ENCODE data around the gene SNU13.
"Not testable (repeated sequence)": the region's sequence is repeated elsewhere in the genome, so short reads cannot be mapped to it uniquely, and the experiment has no call there.

The SNU13 gene

GRCh38 chr22:41664951-41665350 is 23.7 kb downstream of the SNU13 start:
- POLR2A ChIA-PET: interaction anchor here (0.5 to 1.1 kb wide), 3 partner anchors 8 to 297 kb away, joined by 3 to 4 read pairs (median 3); partner anchors contain the start of genes DESI1 and XRCC6
- H3K4me3 ChIP-seq (ENCODE audit: low read depth, low read length): no peak overlapping the region
- H3K4me1 ChIP-seq (ENCODE audit: control insufficient read depth, insufficient read depth, low read length): no peaks in the 10 kb centered on the region
- H3K9me3 ChIP-seq (ENCODE audit: control insufficient read depth, insufficient read depth, low read depth, low read length): no peaks in the 10 kb centered on the region
- CTCF ChIA-PET: interaction anchor here (0.5 to 0.8 kb wide), 4 partner anchors 96 to 285 kb away, joined by 3 to 5 read pairs (median 4); no protein-coding TSS in a partner anchor
- peaks cover 26 to 55% of the 10 kb centered on the region in 2 experiments for H3K36me3 ChIP-seq (ENCODE audit: control insufficient read depth in 2 of 2, insufficient read depth in 1 of 2, low read length in 2 of 2)
- TF ChIP-seq ZNF366 (tag by site-specific recombination; conservative IDR thresholded peaks at IDR 0.05) (0 out of 2 replicates have a peak, but pooled peaks have one; percentile 16), ZEB2 (tag by site-specific recombination; IDR thresholded peaks at IDR 0.05) (no peak), MYNN (tag by site-specific recombination; IDR thresholded peaks at IDR 0.05; ENCODE audit: borderline replicate concordance) (no peak), EGR2 (tag by site-specific recombination; IDR thresholded peaks at IDR 0.05; ENCODE audit: low read depth) (no peak), ZNF76 (tag by site-specific recombination; IDR thresholded peaks at IDR 0.05; ENCODE audit: borderline replicate concordance, low read depth) (no peak), ZBTB6 (tag by site-specific recombination; IDR thresholded peaks at IDR 0.05) (peak; percentile 42; the same call in 1 of the 2 replicates)
- H3K27ac ChIP-seq (ENCODE audit: extremely low read depth, low read depth, low read length): no peak overlapping the region; the same call in 1 of the 2 replicates

- peak overlapping the region; percentile 7; the same call in 1 of the 2 replicates for H3K27ac ChIP-seq (ENCODE audit: extremely low read depth, low read depth, low read length)
- POLR2A ChIA-PET: interaction anchor here (0.5 kb wide), 1 partner anchor 297 kb away, joined by 4 read pairs; no protein-coding TSS in a partner anchor
- H3K4me1 ChIP-seq (ENCODE audit: control insufficient read depth, insufficient read depth, low read length): no peaks in the 10 kb centered on the region
- H3K9me3 ChIP-seq (ENCODE audit: control insufficient read depth, insufficient read depth, low read depth, low read length): no peaks in the 10 kb centered on the region
- CTCF ChIA-PET: interaction anchor here (0.5 to 0.8 kb wide), 3 partner anchors 95 to 261 kb away, joined by 3 to 5 read pairs (median 4); no protein-coding TSS in a partner anchor
- peaks cover 31 to 60% of the 10 kb centered on the region in 2 experiments for H3K36me3 ChIP-seq (ENCODE audit: control insufficient read depth in 2 of 2, insufficient read depth in 1 of 2, low read length in 2 of 2)
- no peak overlapping the region for H3K4me3 ChIP-seq (ENCODE audit: low read depth, low read length)
- no peak for TF ChIP-seq ZNF416 (tag by site-specific recombination; IDR thresholded peaks at IDR 0.05)
- TF ChIP-seq SALL2 (tag by site-specific recombination; IDR thresholded peaks at IDR 0.05; ENCODE audit: borderline replicate concordance): no peak
- TF ChIP-seq REPIN1 (tag by site-specific recombination; IDR thresholded peaks at IDR 0.05; ENCODE audit: low read depth): no peak
- no peak for TF ChIP-seq ZNF692 (tag by site-specific recombination; IDR thresholded peaks at IDR 0.05)
- TF ChIP-seq ZIC2 (tag by site-specific recombination; IDR thresholded peaks at IDR 0.05): no peak
- TF ChIP-seq ZSCAN16 (tag by site-specific recombination; IDR thresholded peaks at IDR 0.05): no peak
- no peak for TF ChIP-seq ZNF626 (tag by site-specific recombination; IDR thresholded peaks at IDR 0.05)
- TF ChIP-seq ZNF837 (tag by site-specific recombination; IDR thresholded peaks at IDR 0.05): no peak
- TF ChIP-seq OSR2 (tag by site-specific recombination; IDR thresholded peaks at IDR 0.05): no peak
- TF ChIP-seq SP7 (tag by site-specific recombination; IDR thresholded peaks at IDR 0.05): no peak
- TF ChIP-seq ZBTB1 (tag by site-specific recombination; IDR thresholded peaks at IDR 0.05): no peak
- no peak for TF ChIP-seq ZFHX2 (tag by site-specific recombination; conservative IDR thresholded peaks at IDR 0.05)
- TF ChIP-seq IKZF3 (tag by site-specific recombination; IDR thresholded peaks at IDR 0.05): no peak
- TF ChIP-seq HOXD13 (CRISPR knock-in tag; IDR thresholded peaks at IDR 0.05; ENCODE audit: borderline replicate concordance): no peak
- no peak for TF ChIP-seq ZNF112 (tag by site-specific recombination; IDR thresholded peaks at IDR 0.05)
- TF ChIP-seq AEBP2 (tag by site-specific recombination; IDR thresholded peaks at IDR 0.05; ENCODE audit: borderline replicate concordance): no peak
- TF ChIP-seq ZNF311 (tag by site-specific recombination; IDR thresholded peaks at IDR 0.05; ENCODE audit: borderline replicate concordance): no peak
- no peak for TF ChIP-seq ZNF211 (tag by site-specific recombination; IDR thresholded peaks at IDR 0.05; ENCODE audit: low read depth)
These were observed 24.2 kb downstream of the SNU13 start for GRCh38 chr22:41664490-41664889.

- H3K4me3 ChIP-seq (ENCODE audit: low read depth, low read length); CTCF ChIA-PET; H3K4me1 ChIP-seq (ENCODE audit: control insufficient read depth, insufficient read depth, low read length); H3K9me3 ChIP-seq (ENCODE audit: control insufficient read depth, insufficient read depth, low read depth, low read length); H3K27ac ChIP-seq (ENCODE audit: extremely low read depth, low read depth, low read length): not testable (repeated sequence)
- H3K36me3 ChIP-seq (ENCODE audit: control insufficient read depth in 2 of 2, insufficient read depth in 1 of 2, low read length in 2 of 2): peaks cover 40 to 69% of the 10 kb centered on the region in 2 experiments
- POLR2A ChIA-PET: interaction anchor here (1.0 kb wide), 1 partner anchor 43 kb away, joined by 3 read pairs; the partner anchor contains the start of genes DESI1 and XRCC6
These were observed 25.1 kb downstream of the SNU13 start for GRCh38 chr22:41663594-41663993.
